OCI-LY3 (cell line): Measurements from ENCODE around the gene HTRA1.

ENCODE experiments used
- H2AFZ ChIP-seq: fragments of 200-600, 300-600 bp; shearing (Covaris generic); 2 replicates; pipeline ENCODE4 v1.6.0; 2014; ENCODE audit warnings: antibody characterized with exemption, low read depth, low read length
- H3K27ac ChIP-seq: fragments of 200-600, 300-600 bp; sonication (generic); 2 replicates; pipeline ENCODE4 v1.5.1; 2014; ENCODE audit warnings: mild to moderate bottlenecking, low read length, moderate library complexity, mixed read lengths
- H3K27me3 ChIP-seq: fragments of 200-600, 300-600 bp; sonication (generic); 2 replicates; pipeline ENCODE4 v1.6.1; 2014; ENCODE audit warnings: low read depth, low read length, mixed read lengths
- H3K36me3 ChIP-seq: fragments of 200-600, 300-600 bp; sonication (generic); replicated peaks from 2 replicates; pipeline ENCODE3; 2014; ENCODE audit warnings: low read depth, low read length, mixed read lengths
- H3K4me1 ChIP-seq: fragments of 300-600, 200-600 bp; sonication (generic); 2 replicates; pipeline ENCODE4 v1.6.1; 2014; ENCODE audit warnings: low read length, mixed read lengths
- H3K4me2 ChIP-seq: fragments of 200-600, 300-600 bp; sonication (generic); 2 replicates; pipeline ENCODE4 v1.6.1; 2014; ENCODE audit warnings: low read length, mixed read lengths
- H3K4me3 ChIP-seq: fragments of 300-600, 200-600 bp; sonication (generic); 2 replicates; pipeline ENCODE4 v1.5.1; 2014; ENCODE audit warnings: antibody characterized with exemption, mild to moderate bottlenecking, low read length, moderate library complexity
- H3K79me2 ChIP-seq: fragments of 300-600, 200-600 bp; shearing (Covaris generic); 2 replicates; pipeline ENCODE4 v1.6.1; 2014; ENCODE audit warnings: mild to moderate bottlenecking, low read length, mixed read lengths
- H3K9ac ChIP-seq: fragments of 300-600, 200-600 bp; shearing (Covaris generic); 2 replicates; pipeline ENCODE4 v1.6.0; 2014; ENCODE audit warnings: mild to moderate bottlenecking, low read length, moderate library complexity
- H3K9me3 ChIP-seq: fragments of 200-600, 300-600 bp; shearing (Covaris generic); 2 replicates; pipeline ENCODE4 v1.6.1; 2014; ENCODE audit warnings: low read length, mixed read lengths; ENCODE audit not compliant: insufficient read depth
- H4K20me1 ChIP-seq: fragments of 200-600, 300-600 bp; sonication (generic); 2 replicates; pipeline ENCODE4 v1.6.1; 2016; ENCODE audit warnings: low read length, mixed read lengths; ENCODE audit not compliant: insufficient read depth
- EZH2phosphoT487 ChIP-seq: fragments of 200-600 bp; shearing (Covaris generic); IDR thresholded peaks from 2 replicates; pipeline ENCODE4 v1.6.1; 2018; ENCODE audit warnings: antibody characterized with exemption, mixed run types, low read depth
- TF ChIP-seq, protein P1 (sequence below): fragments of 200-600, 300-600 bp; sonication (generic); IDR thresholded peaks from 2 replicates; pipeline ENCODE4 v1.5.1; 2014; ENCODE audit warnings: antibody characterized with exemption, low read length, low read depth

Gene HTRA1

DNA sequence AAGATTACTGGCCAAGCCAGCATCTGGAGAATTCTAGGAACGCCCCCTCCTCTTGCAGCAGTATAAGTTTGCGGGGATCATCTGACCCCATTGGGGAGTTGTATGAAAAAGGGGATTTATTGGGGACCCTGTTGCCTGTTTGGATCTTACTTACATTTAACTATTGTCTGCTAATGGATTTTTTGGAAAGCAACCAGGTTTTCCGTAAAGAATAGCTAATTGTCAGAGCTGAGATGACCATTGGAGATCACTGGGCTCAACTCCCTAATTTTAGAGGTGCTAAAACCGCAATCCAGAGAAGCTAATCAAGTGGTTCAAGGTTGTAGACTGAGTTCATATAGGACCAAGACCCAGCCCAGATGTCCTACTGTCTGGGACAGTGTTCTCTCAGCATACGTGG is 38.8 kb downstream of the HTRA1 start:
- H3K27me3 ChIP-seq: 0 out of 2 replicates have a peak, but pooled peaks cover 4% of the 10 kb centered on the region
- H3K4me1 ChIP-seq: no peaks in the 10 kb centered on the region

DNA sequence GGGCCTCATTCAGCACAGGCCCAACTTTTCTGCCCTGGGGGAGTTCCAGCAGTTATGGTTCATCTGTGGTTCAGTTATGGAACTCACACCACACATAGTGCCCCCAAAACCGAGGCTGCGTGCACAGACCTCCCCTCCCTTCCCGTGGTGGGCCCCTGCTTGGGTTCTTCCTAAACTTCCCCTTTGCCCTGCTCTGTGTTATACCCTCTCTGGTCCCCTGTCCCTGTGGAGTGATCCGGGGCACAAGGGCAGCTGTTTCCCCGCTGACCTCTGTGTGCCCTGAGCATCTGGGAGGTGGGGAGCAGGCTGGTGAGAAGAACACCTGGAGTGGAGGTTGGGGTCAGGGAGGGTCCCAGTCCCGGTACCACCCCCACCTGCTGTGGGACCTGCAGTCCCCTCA is 39.4 kb downstream of the HTRA1 start:
- H3K79me2 ChIP-seq: no peaks in the 10 kb centered on the region
- no peaks in the 10 kb centered on the region for H3K36me3 ChIP-seq
- H3K4me1 ChIP-seq: no peaks in the 10 kb centered on the region
- TF ChIP-seq, protein P1, sequence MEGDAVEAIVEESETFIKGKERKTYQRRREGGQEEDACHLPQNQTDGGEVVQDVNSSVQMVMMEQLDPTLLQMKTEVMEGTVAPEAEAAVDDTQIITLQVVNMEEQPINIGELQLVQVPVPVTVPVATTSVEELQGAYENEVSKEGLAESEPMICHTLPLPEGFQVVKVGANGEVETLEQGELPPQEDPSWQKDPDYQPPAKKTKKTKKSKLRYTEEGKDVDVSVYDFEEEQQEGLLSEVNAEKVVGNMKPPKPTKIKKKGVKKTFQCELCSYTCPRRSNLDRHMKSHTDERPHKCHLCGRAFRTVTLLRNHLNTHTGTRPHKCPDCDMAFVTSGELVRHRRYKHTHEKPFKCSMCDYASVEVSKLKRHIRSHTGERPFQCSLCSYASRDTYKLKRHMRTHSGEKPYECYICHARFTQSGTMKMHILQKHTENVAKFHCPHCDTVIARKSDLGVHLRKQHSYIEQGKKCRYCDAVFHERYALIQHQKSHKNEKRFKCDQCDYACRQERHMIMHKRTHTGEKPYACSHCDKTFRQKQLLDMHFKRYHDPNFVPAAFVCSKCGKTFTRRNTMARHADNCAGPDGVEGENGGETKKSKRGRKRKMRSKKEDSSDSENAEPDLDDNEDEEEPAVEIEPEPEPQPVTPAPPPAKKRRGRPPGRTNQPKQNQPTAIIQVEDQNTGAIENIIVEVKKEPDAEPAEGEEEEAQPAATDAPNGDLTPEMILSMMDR: no peak
- TF ChIP-seq EZH2phosphoT487: no peak
- no peak overlapping the region for H2AFZ ChIP-seq
- H3K27me3 ChIP-seq: 0 out of 2 replicates have a peak, but pooled peaks cover 4% of the 10 kb centered on the region
- H3K9ac ChIP-seq: no peak overlapping the region
- H3K27ac ChIP-seq: no peak overlapping the region
- H3K4me3 ChIP-seq: no peak overlapping the region
- H3K9me3 ChIP-seq: no peaks in the 10 kb centered on the region
- H3K4me2 ChIP-seq: no peak overlapping the region
- H4K20me1 ChIP-seq: no peaks in the 10 kb centered on the region

More for the DNA sequence above, 38.8 kb downstream of the HTRA1 start:
- H3K79me2 ChIP-seq: no peaks in the 10 kb centered on the region
- no peak overlapping the region for H3K9ac ChIP-seq
- TF ChIP-seq, protein P1: no peak
- TF ChIP-seq EZH2phosphoT487: no peak
- H3K4me2 ChIP-seq: no peak overlapping the region
- no peaks in the 10 kb centered on the region for H4K20me1 ChIP-seq
- H3K36me3 ChIP-seq: no peaks in the 10 kb centered on the region
- no peak overlapping the region for H3K4me3 ChIP-seq
- no peak overlapping the region for H2AFZ ChIP-seq
- no peaks in the 10 kb centered on the region for H3K9me3 ChIP-seq
- no peak overlapping the region for H3K27ac ChIP-seq

DNA sequence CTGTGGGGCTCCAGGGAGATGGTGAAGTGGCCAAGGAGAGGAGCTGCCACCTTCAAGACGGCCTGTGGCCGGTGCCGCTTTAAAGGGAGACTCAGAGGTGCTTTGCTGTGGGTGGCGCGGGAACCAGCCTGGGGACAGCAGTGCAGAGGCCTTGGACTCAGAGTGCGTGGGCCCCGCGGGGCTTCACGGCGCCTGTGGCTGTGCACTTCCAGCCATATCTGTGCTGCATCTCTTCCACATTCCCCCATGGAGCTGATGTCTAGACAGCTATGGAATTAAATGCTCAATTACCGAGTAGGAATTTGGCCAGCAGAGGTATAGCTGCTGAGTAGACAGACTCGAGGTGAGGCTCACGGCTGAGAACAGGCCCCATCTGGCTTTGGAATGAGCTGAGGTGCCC is 41.7 kb downstream of the HTRA1 start:
- H3K4me3 ChIP-seq: no peak overlapping the region
- H3K79me2 ChIP-seq: no peaks in the 10 kb centered on the region
- H4K20me1 ChIP-seq: no peaks in the 10 kb centered on the region
- H3K4me1 ChIP-seq: no peaks in the 10 kb centered on the region
- no peak overlapping the region for H3K27ac ChIP-seq
- TF ChIP-seq, protein P1: no peak
- TF ChIP-seq EZH2phosphoT487: no peak
- H2AFZ ChIP-seq: no peak overlapping the region
- no peaks in the 10 kb centered on the region for H3K27me3 ChIP-seq
- no peaks in the 10 kb centered on the region for H3K9me3 ChIP-seq
- H3K9ac ChIP-seq: no peak overlapping the region
- H3K4me2 ChIP-seq: no peak overlapping the region
- no peaks in the 10 kb centered on the region for H3K36me3 ChIP-seq

DNA sequence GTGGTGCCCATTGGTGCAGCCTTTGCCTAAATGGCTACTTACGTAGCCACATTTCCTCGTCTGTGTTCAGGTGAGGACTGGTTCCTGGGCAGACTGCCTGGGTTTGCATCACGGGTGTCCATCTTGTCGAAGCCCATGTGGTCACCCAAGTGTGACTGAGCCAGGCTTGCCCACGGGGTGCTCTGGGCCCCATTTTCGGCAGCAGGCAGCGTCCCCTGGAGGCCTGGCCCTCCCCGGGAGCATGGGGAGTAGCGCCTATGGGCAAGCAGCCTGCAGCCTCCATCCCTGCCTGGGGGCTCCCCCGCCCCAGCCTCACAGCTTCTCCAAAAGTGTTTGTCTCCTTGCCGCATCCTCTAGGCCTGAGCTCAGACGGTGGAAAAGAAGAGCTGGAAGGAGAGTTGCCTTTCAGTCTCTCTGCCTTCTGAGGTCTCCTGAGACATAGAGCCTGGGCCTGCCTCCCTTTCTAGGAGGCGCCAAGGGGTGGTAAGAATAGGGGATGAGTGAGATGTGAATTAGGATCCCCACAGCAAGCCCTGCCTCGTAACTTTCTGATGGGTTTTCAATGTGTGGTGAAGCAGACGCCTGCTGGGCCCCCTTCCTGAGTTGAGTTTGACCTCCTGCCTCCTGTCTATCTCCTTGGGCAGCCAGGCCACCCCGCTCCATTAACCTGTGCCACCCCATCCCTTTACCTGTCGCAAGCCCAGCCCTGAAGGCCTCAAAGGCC is 42.7 kb downstream of the HTRA1 start:
- Histone ChIP-seq H3K9me3 (no peaks in the 10 kb centered on the region), H3K36me3 (no peaks in the 10 kb centered on the region), H3K9ac (no peak overlapping the region), H3K4me3 (no peak overlapping the region), H3K27ac (no peak overlapping the region), H3K4me2 (no peak overlapping the region), H4K20me1 (no peaks in the 10 kb centered on the region), H3K27me3 (no peaks in the 10 kb centered on the region), H2AFZ (no peak overlapping the region), H3K4me1 (no peaks in the 10 kb centered on the region), H3K79me2 (no peaks in the 10 kb centered on the region)
- no peak for TF ChIP-seq EZH2phosphoT487
- TF ChIP-seq, protein P1: no peak
